H9 (cell line): ENCODE data around the gene OPRPN. TPM values are rescaled to one million over a fixed set of nuclear protein-coding genes. Genes with fewer than 3 reads are reported as not detected.

Experiments
- DNase-seq: peaks from one replicate; pipeline ENCODE4 v3.0.0-alpha.2; 2017
- H2AFZ ChIP-seq: one replicate; pipeline ENCODE4 v1.6.1; 2013; ENCODE audit warnings: mild to moderate bottlenecking, low read length, control low read depth, moderate library complexity
- H2AK5ac ChIP-seq: 2 replicates; pipeline ENCODE4 v1.6.1; 2013; ENCODE audit warnings: low read length, control low read depth, mixed read lengths; ENCODE audit not compliant: insufficient read length
- H2BK120ac ChIP-seq: one replicate; pipeline ENCODE4 v1.6.1; 2013; ENCODE audit warnings: low read depth, mild to moderate bottlenecking, low read length, control low read depth, inconsistent platforms; ENCODE audit not compliant: poor library complexity, severe bottlenecking
- H2BK12ac ChIP-seq: 2 replicates; pipeline ENCODE4 v1.6.1; 2013; ENCODE audit warnings: low read length, control low read depth, mixed read lengths, low read depth; ENCODE audit not compliant: insufficient read length
- H2BK15ac ChIP-seq: 2 replicates; pipeline ENCODE4 v1.6.1; 2013; ENCODE audit warnings: low read depth, low read length, control low read depth
- H2BK20ac ChIP-seq: one replicate; pipeline ENCODE4 v1.6.1; 2013; ENCODE audit warnings: low read depth, mild to moderate bottlenecking, low read length, control low read depth, inconsistent platforms; ENCODE audit not compliant: poor library complexity, severe bottlenecking
- H2BK5ac ChIP-seq: 2 replicates; pipeline ENCODE4 v1.6.1; 2013; ENCODE audit warnings: low read length, control low read depth, mixed read lengths; ENCODE audit not compliant: insufficient read length
- H3K14ac ChIP-seq: 2 replicates; pipeline ENCODE4 v1.6.1; 2013; ENCODE audit warnings: low read length, control low read depth; ENCODE audit not compliant: insufficient read depth
- H3K18ac ChIP-seq: 2 replicates; pipeline ENCODE4 v1.6.1; 2013; ENCODE audit warnings: low read depth, mild to moderate bottlenecking, mixed read lengths, low read length, control low read depth; ENCODE audit not compliant: insufficient read length
- H3K23ac ChIP-seq: 2 replicates; pipeline ENCODE4 v1.6.1; 2013; ENCODE audit warnings: low read length, control low read depth, mixed read lengths, low read depth; ENCODE audit not compliant: insufficient read length
- H3K23me2 ChIP-seq: 2 replicates; pipeline ENCODE4 v1.6.1; 2013; ENCODE audit warnings: low read depth, mild to moderate bottlenecking, mixed read lengths, low read length, control low read depth; ENCODE audit not compliant: insufficient read length, poor library complexity, severe bottlenecking
- H3K27ac ChIP-seq: 2 replicates; pipeline ENCODE4 v1.5.1; 2013; ENCODE audit warnings: low read length, control low read depth, mixed read lengths, low read depth; ENCODE audit not compliant: insufficient read length
- H3K27me3 ChIP-seq: 2 replicates; pipeline ENCODE4 v1.6.1; 2013; ENCODE audit warnings: low read length, control low read depth, inconsistent platforms; ENCODE audit not compliant: insufficient read depth
- H3K4ac ChIP-seq: 2 replicates; pipeline ENCODE4 v1.6.1; 2013; ENCODE audit warnings: low read depth, mild to moderate bottlenecking, control low read depth, inconsistent platforms, low read length, moderate library complexity
- H3K4me1 ChIP-seq: 2 replicates; pipeline ENCODE4 v1.6.1; 2013; ENCODE audit warnings: low read length, control low read depth, inconsistent platforms; ENCODE audit not compliant: insufficient read depth
- H3K4me2 ChIP-seq: 2 replicates; pipeline ENCODE4 v1.6.1; 2013; ENCODE audit warnings: low read length, control low read depth, mixed read lengths; ENCODE audit not compliant: insufficient read length, insufficient read depth
- H3K56ac ChIP-seq: 2 replicates; pipeline ENCODE4 v1.6.1; 2013; ENCODE audit warnings: low read depth, mild to moderate bottlenecking, mixed read lengths, low read length, control low read depth; ENCODE audit not compliant: insufficient read length
- H3K79me1 ChIP-seq: 2 replicates; pipeline ENCODE4 v1.6.1; 2013; ENCODE audit warnings: low read depth, mild to moderate bottlenecking, moderate library complexity, low read length, control low read depth, inconsistent platforms; ENCODE audit not compliant: insufficient read depth, poor library complexity, severe bottlenecking
- H3K79me2 ChIP-seq: 2 replicates; pipeline ENCODE4 v1.6.1; 2013; ENCODE audit warnings: low read length, control low read depth, inconsistent platforms; ENCODE audit not compliant: insufficient read depth
- H3K9ac ChIP-seq: 2 replicates; pipeline ENCODE4 v1.6.1; 2013; ENCODE audit warnings: low read length, control low read depth, mixed read lengths; ENCODE audit not compliant: insufficient read length; ENCODE audit errors: extremely low read depth
- H3K9me3 ChIP-seq: one replicate; pipeline ENCODE4 v1.6.1; 2013; ENCODE audit warnings: low read depth, low read length, inconsistent platforms; ENCODE audit not compliant: control insufficient read depth
- H3T11ph ChIP-seq: one replicate; pipeline ENCODE4 v1.6.1; 2013; ENCODE audit warnings: mild to moderate bottlenecking, low read length, control low read depth, inconsistent platforms
- H4K20me1 ChIP-seq: one replicate; pipeline ENCODE4 v1.6.1; 2013; ENCODE audit not compliant: control insufficient read depth, insufficient read length, insufficient read depth
- H4K5ac ChIP-seq: 2 replicates; pipeline ENCODE4 v1.6.1; 2013; ENCODE audit warnings: low read depth, mild to moderate bottlenecking, mixed read lengths, low read length, control low read depth; ENCODE audit not compliant: insufficient read length
- H4K8ac ChIP-seq: replicated peaks from 2 replicates; pipeline ENCODE4 v1.6.1; 2013; ENCODE audit warnings: low read length, control low read depth, mixed read lengths, low read depth; ENCODE audit not compliant: insufficient read length
- H4K91ac ChIP-seq: 2 replicates; pipeline ENCODE4 v1.6.1; 2013; ENCODE audit warnings: low read depth, mild to moderate bottlenecking, moderate library complexity, mixed read lengths, low read length, control low read depth; ENCODE audit not compliant: insufficient read length
- H3K27ac Mint-ChIP-seq, 3 experiments: 2 replicates in 2 of 3; 3 replicates in 1 of 3; pipeline ENCODE4 v1.8.0; 2020 to 2021; ENCODE audit warnings: mixed read lengths in 3 of 3, mild to moderate bottlenecking in 1 of 3, moderate library complexity in 1 of 3
- H3K27me3 Mint-ChIP-seq: 2 replicates; pipeline ENCODE4 v1.8.0; 2021; ENCODE audit warnings: low read depth, mild to moderate bottlenecking, moderate library complexity, mixed read lengths
- H3K36me3 Mint-ChIP-seq, 3 experiments: 2 replicates in 2 of 3; 3 replicates in 1 of 3; pipeline ENCODE4 v1.8.0; 2020 to 2021; ENCODE audit warnings: low read depth in 3 of 3, mixed read lengths in 3 of 3; ENCODE audit not compliant: insufficient read depth in 1 of 3
- H3K4me1 Mint-ChIP-seq, 2 experiments: 2 replicates each; pipeline ENCODE4 v1.8.0; 2020; ENCODE audit warnings: mixed read lengths in 2 of 2
- H3K4me3 Mint-ChIP-seq, 2 experiments: 2 replicates in 1 of 2; 3 replicates in 1 of 2; pipeline ENCODE4 v1.8.0; 2020 to 2021; ENCODE audit warnings: mild to moderate bottlenecking in 2 of 2, mixed read lengths in 2 of 2, moderate library complexity in 1 of 2
- H3K9me3 Mint-ChIP-seq, 2 experiments: 2 replicates in 1 of 2; 3 replicates in 1 of 2; pipeline ENCODE4 v1.8.0; 2020; ENCODE audit warnings: mild to moderate bottlenecking in 2 of 2, mixed read lengths in 2 of 2, moderate library complexity in 1 of 2
- CTCF ChIP-seq: fragments of 200-600 bp; sonication (generic); conservative IDR thresholded peaks from 3 replicates; pipeline ENCODE4 v1.8.0; 2021; ENCODE audit warnings: antibody characterized with exemption, mild to moderate bottlenecking
- WGBS: extraction: QIAGEN DNeasy Blood & Tissue Kit; methylation state at CpG from one replicate; pipeline ENCODE4 v1.1.7; 2013; ENCODE audit warnings: missing lambda C conversion rate, low lambda C conversion rate, mixed read lengths; ENCODE audit not compliant: insufficient read length; ENCODE audit errors: extremely low coverage; 5-methylcytosine and 5-hydroxymethylcytosine counted together
- total RNA-seq: library from RNA; stranded (reverse); gene quantifications from 2 replicates; pipeline ENCODE4 v1.2.1, GENCODE V29; 2021

Gene OPRPN
- total RNA-seq, 1 experiment from 2014 or later = not detected

GRCh38 chr4:70382691-70383181 lies 15.0 kb upstream of the OPRPN start, which contains the start of gene SMR3B:
TSS of gene SMR3B (plus strand) at chr4:70383131. CDS start at chr4:70384511, 1,380 bp downstream.
- no peak within 1 kb of the TSS for H3K4me2 ChIP-seq
- H3K27me3 ChIP-seq = no peaks in the 10 kb centered on the region
- no peaks in the 10 kb centered on the region for H3K23me2 ChIP-seq
- no peaks in the 10 kb centered on the region for H3K4me1 Mint-ChIP-seq
- H3K4me1 ChIP-seq = no peaks in the 10 kb centered on the region
- no CpG with 5 or more reads among the region's 5 CpGs for WGBS
- no peak within 1 kb of the TSS for H4K8ac ChIP-seq
- no peak within 1 kb of the TSS for H3K14ac ChIP-seq
- H2AK5ac ChIP-seq = no peak within 1 kb of the TSS
- H2BK120ac ChIP-seq = no peak within 1 kb of the TSS
- H3K79me1 ChIP-seq = no peaks in the 10 kb centered on the region
- no peak within 1 kb of the TSS for H2BK15ac ChIP-seq
- H3T11ph ChIP-seq = no peak within 1 kb of the TSS
- no peaks in the 10 kb centered on the region for H3K36me3 Mint-ChIP-seq
- DNase-seq = no peak
- no peak within 1 kb of the TSS for H3K9ac ChIP-seq
- H3K4me3 Mint-ChIP-seq = no peak within 1 kb of the TSS
- no peak within 1 kb of the TSS for H3K4ac ChIP-seq
- TF ChIP-seq CTCF = no peak
- H3K27ac ChIP-seq = no peak within 1 kb of the TSS
- no peak within 1 kb of the TSS for H4K5ac ChIP-seq
- H2BK20ac ChIP-seq = no peak within 1 kb of the TSS
- H3K27me3 Mint-ChIP-seq = no peaks in the 10 kb centered on the region
- H3K9me3 Mint-ChIP-seq = no peaks in the 10 kb centered on the region
- no peaks in the 10 kb centered on the region for H3K79me2 ChIP-seq
- H3K18ac ChIP-seq = no peak within 1 kb of the TSS
- H3K27ac Mint-ChIP-seq = no peak within 1 kb of the TSS
- no peak within 1 kb of the TSS for H2BK12ac ChIP-seq
- H3K56ac ChIP-seq = no peak within 1 kb of the TSS
- no peak within 1 kb of the TSS for H4K91ac ChIP-seq
- H4K20me1 ChIP-seq = no peaks in the 10 kb centered on the region
- no peak within 1 kb of the TSS for H3K23ac ChIP-seq
- no peak within 1 kb of the TSS for H2BK5ac ChIP-seq
- no peak within 1 kb of the TSS for H2AFZ ChIP-seq
- H3K9me3 ChIP-seq = no peaks in the 10 kb centered on the region
